ENCODE results near the gene TNFAIP8L3.
A peak's percentile ranks its signal among the peaks of the same experiment; 100 is the strongest.
"Not testable (repeated sequence)": the region's sequence is repeated elsewhere in the genome, so short reads cannot be mapped to it uniquely, and the experiment has no call there.

TNFAIP8L3 gene

GRCh38 chr15:51094606-51095569, at the start of gene TNFAIP8L3:
TNFAIP8L3 (minus strand) TSS chr15:51094906; CDS start chr15:51094595, 311 bp downstream.
- DNase-seq, result no peak

GRCh38 chr15:51144021-51144532, 49.4 kb upstream of the TNFAIP8L3 start:
- no peak for DNase-seq

DNA sequence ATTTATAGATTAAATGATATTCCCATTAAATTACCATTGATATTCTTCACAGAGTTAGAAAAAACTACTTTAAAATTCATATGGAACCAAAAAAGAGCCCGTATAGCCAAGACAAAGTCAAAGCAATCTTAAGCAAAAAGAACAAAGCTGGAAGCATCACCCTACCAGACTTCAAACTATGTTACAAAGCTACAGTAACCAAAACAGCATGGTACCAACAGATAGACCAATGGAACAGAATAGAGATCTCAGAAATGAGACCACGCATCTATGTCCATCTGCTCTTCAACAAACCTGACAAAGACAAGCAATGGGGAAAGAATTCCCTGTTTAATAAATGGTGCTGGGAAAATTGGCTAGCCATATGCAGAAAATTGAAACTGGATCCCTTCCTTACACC, 45.6 kb upstream of the TNFAIP8L3 start:
- not testable (repeated sequence) for DNase-seq

DNA sequence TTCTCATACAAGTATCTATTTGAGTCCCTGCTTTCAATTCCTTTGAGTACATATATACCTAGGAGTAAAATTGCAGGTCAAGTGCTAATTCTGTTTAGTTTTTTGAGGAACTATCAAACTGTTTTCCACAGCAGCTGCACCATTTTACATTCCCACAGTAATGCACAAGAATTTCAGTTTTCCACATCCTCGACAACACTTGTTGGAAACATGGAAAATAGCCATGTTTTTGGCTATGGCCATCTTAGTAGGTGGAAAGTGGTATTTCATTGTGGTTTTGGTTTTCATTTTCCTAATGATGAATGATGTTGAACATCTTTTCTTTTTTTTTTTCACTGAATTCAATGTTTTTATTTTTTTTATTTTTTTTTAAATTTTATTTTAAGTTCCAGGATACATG, 44.4 kb upstream of the TNFAIP8L3 start:
- no peak for DNase-seq

GRCh38 chr15:51137880-51138430, 43.2 kb upstream of the TNFAIP8L3 start:
- no peak for DNase-seq

- DNase-seq, result no peak
Observed at GRCh38 chr15:51137024-51137423, 42.3 kb upstream of the TNFAIP8L3 start.

GRCh38 chr15:51135276-51135675, 40.6 kb upstream of the TNFAIP8L3 start:
- DNase-seq, result no peak

GRCh38 chr15:51134416-51135199, 39.9 kb upstream of the TNFAIP8L3 start:
- no peak for DNase-seq

- no peak for DNase-seq
Observed at GRCh38 chr15:51133140-51133765, 38.5 kb upstream of the TNFAIP8L3 start.

DNA sequence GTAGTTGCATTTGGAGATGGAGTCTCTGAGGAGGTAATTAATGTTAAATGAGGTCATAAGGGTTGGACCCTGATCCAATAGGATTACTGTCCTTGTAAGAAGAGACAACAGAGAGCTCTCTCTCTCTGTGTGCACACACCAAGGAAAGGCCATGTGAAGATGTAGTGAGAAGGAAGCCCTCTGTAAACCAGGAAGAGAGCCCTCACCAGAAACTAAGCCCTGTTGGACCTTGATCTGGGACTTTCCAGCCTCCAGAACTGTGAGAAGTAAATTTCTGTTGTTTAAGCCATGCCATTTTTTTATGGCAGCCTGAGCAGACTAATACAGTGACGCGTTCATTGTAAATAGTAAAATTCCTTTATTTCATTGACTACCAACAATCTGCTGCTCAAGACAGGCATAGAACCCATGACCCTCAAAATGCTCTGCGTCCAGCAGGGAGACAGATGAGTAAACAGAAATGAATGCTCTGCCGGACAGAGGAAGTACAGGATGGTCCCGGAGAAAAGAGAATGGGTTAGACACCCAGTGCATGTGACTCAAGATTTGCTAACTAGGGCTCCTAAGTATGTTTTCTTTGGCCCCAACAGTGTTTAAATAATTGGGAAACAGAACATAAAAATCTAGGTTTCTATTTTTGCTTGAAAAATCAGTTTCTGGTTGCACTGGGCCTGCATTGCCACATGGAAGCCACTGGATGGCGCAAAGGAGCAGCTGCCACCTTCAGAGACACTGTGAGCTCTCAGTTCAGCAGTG, 37.9 kb upstream of the TNFAIP8L3 start:
- peak; percentile 63 for DNase-seq

GRCh38 chr15:51131596-51132290, 37.0 kb upstream of the TNFAIP8L3 start:
- DNase-seq, result no peak

DNA sequence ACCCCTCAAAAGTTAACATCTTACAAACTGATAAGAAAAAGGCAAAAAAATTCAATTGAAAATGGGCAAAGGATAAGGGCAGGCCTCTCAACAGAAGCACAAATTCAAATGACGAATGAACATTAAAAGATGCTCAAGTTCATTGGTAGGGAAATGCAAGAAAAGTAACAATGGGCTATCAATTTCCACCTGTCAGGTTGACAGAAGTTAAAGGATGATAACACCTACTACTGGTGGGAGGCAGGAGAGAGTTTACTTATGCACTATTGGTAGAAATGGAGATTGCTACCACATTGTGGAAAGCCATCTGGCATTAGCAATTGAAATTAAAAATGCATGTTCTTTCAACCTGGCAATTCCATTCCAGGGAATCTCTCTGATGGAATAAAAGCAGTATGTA, 35.6 kb upstream of the TNFAIP8L3 start:
- no peak for DNase-seq

DNA sequence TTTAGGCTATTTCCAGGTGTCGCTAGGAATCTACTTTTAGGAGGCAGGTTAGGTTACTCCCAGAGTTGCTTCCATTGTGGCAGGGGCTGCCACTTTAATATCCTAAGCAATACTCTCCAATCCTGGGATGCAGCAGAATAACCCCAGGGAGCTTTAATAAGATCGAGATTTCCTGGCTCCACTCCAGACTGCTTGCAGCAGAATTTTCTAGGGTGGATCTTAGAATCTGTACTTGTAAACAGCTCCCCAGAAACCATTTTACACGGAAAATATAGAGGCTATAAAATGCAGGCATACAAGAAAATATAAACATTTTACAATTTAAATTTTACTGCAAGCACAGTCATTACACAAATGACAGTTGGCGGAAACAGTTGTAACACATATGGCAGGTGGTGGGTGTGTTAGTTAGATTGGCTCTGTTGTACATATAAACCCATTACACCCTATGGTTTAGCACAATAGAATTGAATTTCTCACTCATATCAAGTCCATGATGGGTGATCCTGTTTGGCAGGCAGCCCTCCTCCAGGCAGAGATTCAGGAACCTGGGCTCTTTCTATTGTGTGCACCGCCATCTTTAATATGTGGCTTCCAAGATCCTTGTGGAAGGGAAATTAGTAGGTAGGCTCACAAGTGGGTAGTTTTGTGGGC, 35.0 kb upstream of the TNFAIP8L3 start:
- DNase-seq, result no peak

DNA sequence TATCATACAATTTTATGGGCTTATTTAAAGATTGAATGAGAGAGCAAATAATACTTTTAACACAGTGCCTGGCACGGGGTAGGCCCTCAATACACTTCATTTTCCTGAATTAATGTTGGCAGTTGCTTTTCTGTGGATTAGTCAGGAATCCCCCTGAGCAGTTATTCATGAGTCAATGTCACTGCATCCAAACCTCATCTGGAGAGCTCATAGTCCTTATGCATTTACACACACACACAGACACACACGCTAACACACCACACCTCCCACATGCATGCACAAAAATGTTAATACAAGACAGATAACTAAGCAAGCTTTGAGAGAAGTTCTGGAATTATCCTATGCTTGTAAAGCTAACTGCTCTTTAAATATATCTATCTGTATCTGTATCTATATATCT, 34.0 kb upstream of the TNFAIP8L3 start:
- no peak for DNase-seq

DNA sequence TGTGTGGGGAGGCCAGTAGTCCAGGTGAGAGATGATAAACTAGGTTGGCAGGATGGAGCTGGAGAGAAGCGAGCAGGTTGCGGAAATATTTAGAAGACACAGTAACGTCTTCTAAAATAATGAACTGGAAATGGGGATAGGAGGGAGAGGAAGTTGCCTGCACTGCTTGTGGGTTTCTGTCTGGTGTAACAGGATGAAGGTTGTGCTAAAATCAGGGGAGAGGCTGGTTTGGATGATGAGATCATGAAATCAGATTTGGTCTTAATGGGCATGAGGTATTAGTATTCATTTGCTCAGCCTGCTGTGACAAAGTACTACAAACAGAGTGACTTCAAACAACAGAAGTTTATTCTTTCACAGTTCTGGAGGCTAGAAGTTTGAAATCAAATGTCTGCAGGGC, 32.1 kb upstream of the TNFAIP8L3 start:
- peak; percentile 8 for DNase-seq

DNA sequence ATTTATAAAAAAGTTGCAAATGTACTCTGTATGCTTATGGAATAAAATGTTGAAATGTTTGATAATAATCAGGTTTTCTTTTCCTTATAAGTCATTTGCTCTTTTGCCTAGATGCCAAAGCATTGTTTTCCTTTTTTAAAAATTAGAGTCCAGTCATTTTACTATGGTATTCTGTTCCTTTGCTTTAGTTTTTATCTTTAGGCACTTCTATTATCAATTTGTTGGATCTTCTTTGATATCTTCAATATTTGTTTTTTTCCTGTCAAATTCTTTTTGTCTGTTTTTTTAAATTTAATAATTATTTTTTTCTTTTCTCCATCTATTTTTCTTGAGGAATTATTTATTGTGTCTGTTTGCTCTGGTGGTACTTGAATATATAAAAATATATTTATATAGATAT, 28.3 kb upstream of the TNFAIP8L3 start:
- not testable (repeated sequence) for DNase-seq

GRCh38 chr15:51121631-51122225, 27.0 kb upstream of the TNFAIP8L3 start:
- DNase-seq, result no peak

DNA sequence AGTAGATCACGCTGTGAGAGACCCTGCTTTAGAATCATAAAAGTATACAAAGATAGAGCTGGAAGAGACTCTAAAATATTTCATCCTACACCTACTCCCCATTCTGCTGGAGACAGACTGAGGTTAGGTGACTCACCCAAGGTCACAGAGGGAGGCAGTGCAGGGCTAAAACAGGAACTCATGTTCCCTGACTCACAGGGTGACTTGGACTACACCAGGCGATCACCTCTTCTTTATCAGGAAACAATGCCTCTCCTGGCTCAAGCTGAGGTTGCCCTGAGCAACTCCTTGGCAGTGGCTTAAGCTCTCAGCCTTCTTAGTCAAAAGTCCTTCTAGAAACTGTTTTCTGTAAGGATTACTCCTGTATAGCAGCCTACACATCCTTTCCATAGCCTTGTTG, 26.4 kb upstream of the TNFAIP8L3 start:
- DNase-seq, result peak; percentile 20

GRCh38 chr15:51119120-51119519, 24.4 kb upstream of the TNFAIP8L3 start:
- DNase-seq, result no peak

DNA sequence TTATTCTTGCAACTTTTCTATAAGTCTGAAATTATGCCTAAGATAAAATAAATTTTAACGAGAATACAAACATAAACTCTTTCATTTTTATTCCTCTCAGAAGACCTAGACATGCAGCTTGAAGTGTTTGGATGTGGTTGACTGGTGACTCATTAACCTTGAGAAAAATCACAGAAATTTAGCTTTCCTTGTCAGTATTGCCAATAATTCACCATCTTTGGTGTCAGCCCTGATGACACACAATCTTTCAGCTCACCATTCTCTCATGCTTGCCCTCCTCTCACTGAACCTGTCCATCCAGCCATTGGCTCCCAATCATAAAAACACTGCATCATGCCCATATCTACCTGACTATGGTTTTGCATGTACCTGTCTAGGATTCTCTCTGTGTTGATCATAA, 22.6 kb upstream of the TNFAIP8L3 start:
- DNase-seq, result no peak
